Gastrocnemius medialis (tissue), 4 donors: Measurements from ENCODE around the gene CUZD1.

Experiments used
- CTCF ChIP-seq, 5 experiments: fragments of 450-650 bp in 3 of 5; fragments of 200-600 bp in 2 of 5; sonication (generic) in 2 of 5; IDR thresholded peaks in 4 of 5; conservative IDR thresholded peaks in 1 of 5; 1 replicate in 4 of 5; 2 replicates in 1 of 5; pipeline ENCODE4 v1.5.1; 2016 to 2019; ENCODE audit warnings: antibody characterized with exemption in 5 of 5, mild to moderate bottlenecking in 3 of 5, moderate library complexity in 3 of 5
- POLR2A ChIP-seq, 2 donors: fragments of 450-650 bp; IDR thresholded peaks; one replicate each; pipeline ENCODE4 v1.6.1; 2017; ENCODE audit warnings: antibody characterized with exemption in 2 of 2, mild to moderate bottlenecking in 2 of 2, moderate library complexity in 2 of 2

GRCh38 chr10:122782911-122783310 lies 62.7 kb downstream of the CUZD1 start:
- no peak for TF ChIP-seq CTCF (IDR thresholded peaks at IDR 0.05 in 4 of 5, conservative IDR thresholded peaks at IDR 0.05 in 1 of 5)
- TF ChIP-seq POLR2A (IDR thresholded peaks at IDR 0.05), result no peak
